Glutamatergic neuron (in vitro differentiated cells): ENCODE results near the gene VEPH1. TPM values are rescaled to one million over a fixed set of nuclear protein-coding genes. Genes with fewer than 3 reads are reported as not detected.

ENCODE experiments used
- DNase-seq: peaks from one replicate; pipeline ENCODE4 v3.0.0; 2022
- H3K27ac Mint-ChIP-seq: one replicate; pipeline ENCODE4 v1.8.0; 2020; ENCODE audit warnings: mild to moderate bottlenecking, mixed read lengths, inconsistent platforms; ENCODE audit not compliant: unreplicated experiment
- H3K27me3 Mint-ChIP-seq: one replicate; pipeline ENCODE4 v1.8.0; 2020; ENCODE audit warnings: mild to moderate bottlenecking, moderate library complexity, mixed read lengths, inconsistent platforms; ENCODE audit not compliant: unreplicated experiment
- H3K36me3 Mint-ChIP-seq: one replicate; pipeline ENCODE4 v1.8.0; 2020; ENCODE audit warnings: mild to moderate bottlenecking, mixed read lengths, inconsistent platforms; ENCODE audit not compliant: unreplicated experiment
- H3K4me1 Mint-ChIP-seq: one replicate; pipeline ENCODE4 v1.8.0; 2020; ENCODE audit warnings: mild to moderate bottlenecking, low read depth, mixed read lengths, inconsistent platforms; ENCODE audit not compliant: unreplicated experiment
- H3K4me3 Mint-ChIP-seq: one replicate; pipeline ENCODE4 v1.8.0; 2020; ENCODE audit warnings: mild to moderate bottlenecking, mixed read lengths, inconsistent platforms; ENCODE audit not compliant: unreplicated experiment
- H3K9me3 Mint-ChIP-seq: one replicate; pipeline ENCODE4 v1.8.0; 2020; ENCODE audit warnings: mild to moderate bottlenecking, moderate library complexity, mixed read lengths, inconsistent platforms; ENCODE audit not compliant: unreplicated experiment
- CTCF ChIP-seq: fragments of 200-600 bp; sonication (generic); IDR thresholded peaks from one replicate; pipeline ENCODE4 v1.5.0; 2021; ENCODE audit not compliant: partially characterized antibody, unreplicated experiment
- total RNA-seq: library from RNA; stranded (reverse); fragmentation: NEBNext Ultra II Directional; extraction: Animal tissue kit (Norgen Biotek cat#: 25700); gene quantifications from one replicate; pipeline ENCODE4 v1.2.1, GENCODE V29; 2021; ENCODE audit not compliant: unreplicated experiment

VEPH1 gene
- total RNA-seq, 1 donor from 2014 or later: 9.3 TPM

- Mint-ChIP-seq H3K4me3 (no peak overlapping the region), H3K36me3 (no peaks in the 10 kb centered on the region), H3K4me1 (no peaks in the 10 kb centered on the region), H3K27ac (no peak overlapping the region), H3K9me3 (no peaks in the 10 kb centered on the region), H3K27me3 (no peaks in the 10 kb centered on the region)
- DNase-seq: peak; percentile 78
- TF ChIP-seq CTCF: peak; percentile 62
Measured at GRCh38 chr3:157239082-157239704, 264.0 kb downstream of the VEPH1 start.

- H3K27ac Mint-ChIP-seq: no peak overlapping the region
- DNase-seq: no peak
Measured at GRCh38 chr3:157238457-157238856, 264.8 kb downstream of the VEPH1 start.

GRCh38 chr3:157237886-157238285 is 265.3 kb downstream of the VEPH1 start:
- no peak for TF ChIP-seq CTCF
- no peaks in the 10 kb centered on the region for H3K9me3 Mint-ChIP-seq
- H3K4me1 Mint-ChIP-seq: no peaks in the 10 kb centered on the region
- no peak overlapping the region for H3K4me3 Mint-ChIP-seq
- no peak for DNase-seq
- no peaks in the 10 kb centered on the region for H3K27me3 Mint-ChIP-seq
- no peaks in the 10 kb centered on the region for H3K36me3 Mint-ChIP-seq
- H3K27ac Mint-ChIP-seq: no peak overlapping the region

More at GRCh38 chr3:157238457-157238856, 264.8 kb downstream of the VEPH1 start:
- no peaks in the 10 kb centered on the region for H3K4me1 Mint-ChIP-seq
- H3K4me3 Mint-ChIP-seq: no peak overlapping the region
- H3K9me3 Mint-ChIP-seq: no peaks in the 10 kb centered on the region
- TF ChIP-seq CTCF: no peak
- H3K27me3 Mint-ChIP-seq: no peaks in the 10 kb centered on the region
- no peaks in the 10 kb centered on the region for H3K36me3 Mint-ChIP-seq

GRCh38 chr3:157235291-157235690 is 267.9 kb downstream of the VEPH1 start:
- H3K4me3 Mint-ChIP-seq: no peak overlapping the region
- H3K9me3 Mint-ChIP-seq: no peaks in the 10 kb centered on the region
- H3K27me3 Mint-ChIP-seq: peaks cover 2% of the 10 kb centered on the region
- DNase-seq: no peak
- no peaks in the 10 kb centered on the region for H3K36me3 Mint-ChIP-seq
- H3K4me1 Mint-ChIP-seq: no peaks in the 10 kb centered on the region
- H3K27ac Mint-ChIP-seq: no peak overlapping the region
- TF ChIP-seq CTCF: no peak

GRCh38 chr3:157233923-157234322 is 269.3 kb downstream of the VEPH1 start:
- no peaks in the 10 kb centered on the region for H3K36me3 Mint-ChIP-seq
- no peak for TF ChIP-seq CTCF
- H3K27me3 Mint-ChIP-seq: peaks cover 2% of the 10 kb centered on the region
- H3K9me3 Mint-ChIP-seq: no peaks in the 10 kb centered on the region
- no peaks in the 10 kb centered on the region for H3K4me1 Mint-ChIP-seq
- no peak overlapping the region for H3K27ac Mint-ChIP-seq
- DNase-seq: no peak
- H3K4me3 Mint-ChIP-seq: no peak overlapping the region
